HepG2 (cell line): ENCODE data around the gene CLDN17. TPM values are rescaled to one million over a fixed set of nuclear protein-coding genes. Genes with fewer than 3 reads are reported as not detected.

Source experiments
- ATAC-seq: fragments of 200-7000 bp; cut with Tn5 transposase; 3 replicates; pipeline ENCODE4 v1.9.1; 2020; ENCODE audit warnings: mild to moderate bottlenecking, moderate library complexity
- BruUV-seq: library from RNA; stranded (reverse); fragments of 400-500 nt; replicated peaks from 2 replicates; lab custom pipeline; 2021; lab: Mats Ljungman, UMichigan
- CTCF ChIA-PET: fragments of 300-600 bp; formaldehyde crosslinking; extraction: SDS; loops from one replicate; lab custom pipeline; 2021; ENCODE audit warnings: low total read pairs, inconsistent platforms, low intra/inter-chr PET ratio; lab: Yijun Ruan, JAX
- POLR2A ChIA-PET: fragments of 350-600 bp; sonication (Branson Sonifier 250); formaldehyde crosslinking; loops from one replicate; lab custom pipeline; 2020; ENCODE audit warnings: antibody characterized with exemption, inconsistent platforms; lab: Yijun Ruan, JAX
- DNase-seq: peaks from one replicate; pipeline ENCODE4 v3.0.0-alpha.2; 2015; ENCODE audit warnings: low spot score
- FAIRE-seq: peaks from 3 replicates; lab custom pipeline; 2011; peaks lifted over from hg19 to GRCh38; lab: Jason Lieb, UNC
- H2AFZ ChIP-seq: one replicate; pipeline ENCODE4 v1.6.1; 2011; ENCODE audit warnings: low read length, inconsistent platforms
- H3K27ac ChIP-seq: fragments of 300-600 bp; 3 replicates; pipeline ENCODE4 v1.8.0; 2011; ENCODE audit warnings: mixed run types, mild to moderate bottlenecking, mixed read lengths, low read length, inconsistent platforms; ENCODE audit not compliant: insufficient read depth; ENCODE audit errors: extremely low read length
- H3K27me3 ChIP-seq, 2 experiments: fragments of 200-600 bp in 1 of 2; 2 replicates in 1 of 2; 3 replicates in 1 of 2; pipeline versions ENCODE4 v1.6.0 to v1.8.0; 2011; ENCODE audit warnings: low read length in 2 of 2, mild to moderate bottlenecking in 2 of 2, moderate library complexity in 2 of 2, inconsistent platforms in 1 of 2; ENCODE audit not compliant: insufficient read depth in 2 of 2, control insufficient read depth in 1 of 2
- H3K36me3 ChIP-seq, 2 experiments: fragments of 200-600 bp in 1 of 2; replicated peaks in 1 of 2; 2 replicates in 1 of 2; 3 replicates in 1 of 2; pipeline versions ENCODE4 v1.5.1 to v1.8.0; 2011; ENCODE audit warnings: low read length in 2 of 2, inconsistent platforms in 1 of 2; ENCODE audit not compliant: insufficient read depth in 2 of 2, control insufficient read depth in 1 of 2
- H3K4me1 ChIP-seq: 2 replicates; pipeline ENCODE4 v1.5.1; 2012; ENCODE audit warnings: low read length, inconsistent platforms; ENCODE audit not compliant: insufficient read depth
- H3K4me2 ChIP-seq: 2 replicates; pipeline ENCODE4 v1.6.0; 2011; ENCODE audit warnings: low read depth, low read length, inconsistent platforms
- H3K4me3 ChIP-seq, 3 experiments: fragments of 200-600 bp in 1 of 3; sonication (generic), shearing (Covaris generic) in 1 of 3; replicated peaks in 1 of 3; 2 replicates each; pipeline ENCODE4 v1.5.1; 2011 to 2016; ENCODE audit warnings: low read length in 3 of 3, inconsistent platforms in 2 of 3, low read depth in 2 of 3, mild to moderate bottlenecking in 2 of 3, control low read depth in 1 of 3, mixed read lengths in 1 of 3; ENCODE audit not compliant: insufficient read depth in 1 of 3
- H3K79me2 ChIP-seq: one replicate; pipeline ENCODE4 v1.6.1; 2011; ENCODE audit warnings: low read length, inconsistent platforms; ENCODE audit not compliant: insufficient read depth
- H3K9ac ChIP-seq: 2 replicates; pipeline ENCODE4 v1.6.0; 2011; ENCODE audit warnings: mild to moderate bottlenecking, low read depth, low read length, inconsistent platforms; ENCODE audit not compliant: insufficient read depth
- H3K9me3 ChIP-seq: 2 replicates; pipeline ENCODE4 v1.5.1; 2012; ENCODE audit warnings: mild to moderate bottlenecking, low read length
- H4K20me1 ChIP-seq: 2 replicates; pipeline ENCODE4 v1.6.0; 2011; ENCODE audit warnings: inconsistent platforms, mild to moderate bottlenecking, low read length, moderate library complexity; ENCODE audit not compliant: insufficient read depth
- CBFB ChIP-seq: sonication (generic); formaldehyde crosslinking; IDR thresholded peaks from 2 replicates; pipeline ENCODE4 v1.4.0; 2020; ENCODE audit warnings: missing genetic modification reagents
- CCDC6 ChIP-seq: sonication (generic); formaldehyde crosslinking; IDR thresholded peaks from 2 replicates; pipeline ENCODE4 v1.8.1; 2022; ENCODE audit warnings: mild to moderate bottlenecking, missing genetic modification reagents, moderate library complexity
- CEBPB ChIP-seq: IDR thresholded peaks from 2 replicates; pipeline ENCODE4 v1.6.1; 2011; ENCODE audit warnings: low read depth, low read length, improper control_type of control experiment, borderline replicate concordance
- HNRNPLL ChIP-seq: fragments of 200-400 bp; formaldehyde crosslinking; IDR thresholded peaks from 2 replicates; pipeline ENCODE4 v1.6.1; 2017; ENCODE audit warnings: mild to moderate bottlenecking, low read depth, low read length; ENCODE audit not compliant: poor library complexity, severe bottlenecking
- HNRNPUL1 ChIP-seq: fragments of 200-400 bp; formaldehyde crosslinking; IDR thresholded peaks from 2 replicates; pipeline ENCODE4 v1.6.1; 2017; ENCODE audit warnings: low read depth, mild to moderate bottlenecking, low read length, moderate library complexity
- HOXA7 ChIP-seq: sonication (generic); formaldehyde crosslinking; IDR thresholded peaks from 2 replicates; pipeline ENCODE4 v1.8.1; 2022; ENCODE audit warnings: mild to moderate bottlenecking, missing genetic modification reagents, moderate library complexity
- MEIS1 ChIP-seq: sonication (generic); formaldehyde crosslinking; IDR thresholded peaks from 2 replicates; pipeline ENCODE4 v1.9.0; 2021; ENCODE audit warnings: mild to moderate bottlenecking, missing genetic modification reagents, moderate library complexity, borderline replicate concordance
- MIER3 ChIP-seq: IDR thresholded peaks from 2 replicates; pipeline ENCODE4 v1.6.1; 2016; ENCODE audit warnings: missing compliant biosample characterization, borderline replicate concordance
- TAF15 ChIP-seq: fragments of 200-400 bp; formaldehyde crosslinking; IDR thresholded peaks from one replicate; pipeline ENCODE4 v1.6.1; 2018; ENCODE audit warnings: mild to moderate bottlenecking, low read depth, low read length; ENCODE audit not compliant: poor library complexity, severe bottlenecking
- TEAD3 ChIP-seq: optimal IDR thresholded peaks from 2 replicates; pipeline ENCODE3; 2016; ENCODE audit warnings: borderline replicate concordance
- TRAFD1 ChIP-seq: sonication (generic); formaldehyde crosslinking; IDR thresholded peaks from 2 replicates; pipeline ENCODE4 v1.5.1; 2020; ENCODE audit warnings: missing genetic modification reagents, mild to moderate bottlenecking, borderline replicate concordance
- ZNF138 ChIP-seq: sonication (generic); formaldehyde crosslinking; IDR thresholded peaks from 2 replicates; pipeline ENCODE4 v1.5.0; 2020; ENCODE audit warnings: mild to moderate bottlenecking, low read depth, missing genetic modification reagents
- ZNF292 ChIP-seq: sonication (generic); formaldehyde crosslinking; IDR thresholded peaks from 2 replicates; pipeline ENCODE4 v1.8.1; 2022; ENCODE audit warnings: mild to moderate bottlenecking, low read depth, missing genetic modification reagents, borderline replicate concordance
- ZNF431 ChIP-seq: sonication (generic); formaldehyde crosslinking; IDR thresholded peaks from 2 replicates; pipeline ENCODE4 v1.9.0; 2022; ENCODE audit warnings: missing genetic modification reagents, low read depth, mild to moderate bottlenecking, borderline replicate concordance
- ZNF513 ChIP-seq: sonication (generic); formaldehyde crosslinking; conservative IDR thresholded peaks from 2 replicates; pipeline ENCODE4 v1.5.0; 2020; ENCODE audit warnings: missing genetic modification reagents
- ZNF839 ChIP-seq: sonication (generic); formaldehyde crosslinking; IDR thresholded peaks from 2 replicates; pipeline ENCODE4 v1.4.0; 2020; ENCODE audit warnings: missing genetic modification reagents, mild to moderate bottlenecking, borderline replicate concordance
- WGBS: methylation state at CpG from one replicate; pipeline ENCODE4 v1.1.6; 2017; ENCODE audit warnings: low lambda C conversion rate; 5-methylcytosine and 5-hydroxymethylcytosine counted together
- in situ Hi-C: cut with HindIII; loops from 2 replicates; pipeline ENCODE4 v1.10.0; 2017; ENCODE audit warnings: low pct_unique_long_range_greater_than_20kb; ENCODE audit not compliant: extremely low pct_ligation_motif_present
- intact Hi-C: fragments of 100-400 bp; cut with micrococcal nuclease; formaldehyde crosslinking; loops from one replicate; pipeline ENCODE4 v1.10.0; 2022; ENCODE audit not compliant: unreplicated experiment
- polyA plus RNA-seq, 8 experiments: library from polyadenylated mRNA; depleted of rRNA in 3 of 8; stranded (reverse) in 7 of 8; unstranded in 1 of 8; fragments of >200 nt; fragmentation: Illumina TruSeq in 4 of 8; extraction: Trizol in 4 of 8; gene quantifications; 2 replicates each; pipeline versions ENCODE4 v1.2.1 to v1.2.3, GENCODE V29; 2011 to 2016; ENCODE audit warnings: low read depth in 4 of 8, missing spikeins in 1 of 8, mixed read lengths in 1 of 8; ENCODE audit not compliant: insufficient read depth in 1 of 8
- total RNA-seq, 5 experiments: library from RNA; depleted of rRNA; stranded (reverse); fragments of >200 nt; fragmentation: Illumina TruSeq; extraction: Trizol; gene quantifications; 2 replicates each; pipeline ENCODE4 v1.2.3, GENCODE V29; 2016; ENCODE audit warnings: low read depth in 1 of 5
- TF ChIP-seq, protein P1 (sequence below), 2 experiments: IDR thresholded peaks; 2 replicates each; pipeline ENCODE4 v1.6.1; 2011 to 2012; ENCODE audit warnings: low read length in 2 of 2, borderline replicate concordance in 1 of 2, low read depth in 1 of 2, mild to moderate bottlenecking in 1 of 2, moderate library complexity in 1 of 2

CLDN17 gene
- total and polyA plus RNA-seq, 2 of the 13 experiments (the other 11 are each of a cell fraction or from before 2014, with no cell fraction given): not detected

DNA sequence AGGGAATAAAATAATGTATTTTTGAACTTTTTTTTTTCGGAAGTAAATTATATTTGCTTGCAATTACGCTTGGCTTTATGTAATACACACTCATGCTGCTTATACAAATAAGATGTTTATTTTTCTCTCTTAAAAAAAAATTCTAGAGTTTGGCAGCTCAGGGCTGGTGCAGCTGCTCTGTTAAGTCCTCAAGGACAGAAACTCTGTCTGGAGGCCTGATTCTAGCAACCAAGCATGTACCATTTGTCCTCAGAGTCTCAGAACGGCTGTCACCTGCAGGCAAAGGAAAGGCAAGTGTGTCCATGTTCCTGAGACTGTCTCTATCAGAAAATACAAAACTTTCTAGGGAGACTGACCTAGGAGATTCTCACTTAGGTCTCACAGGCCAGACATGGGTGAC, 23.2 kb upstream of the CLDN17 start (continued):
- TF ChIP-seq ZNF138 (CRISPR knock-in tag) (no peak), CBFB (CRISPR knock-in tag) (no peak), ZNF431 (CRISPR knock-in tag) (no peak), HOXA7 (CRISPR knock-in tag) (no peak), MEIS1 (CRISPR knock-in tag) (no peak)

GRCh38 chr21:30186242-30186641, 19.6 kb upstream of the CLDN17 start:
- no peaks in the 10 kb centered on the region for H3K4me1 ChIP-seq
- no peaks in the 10 kb centered on the region for H4K20me1 ChIP-seq
- WGBS: 15% methylated on average over 2 of the region's 2 CpGs
- H2AFZ ChIP-seq: no peak overlapping the region
- DNase-seq (no peak), FAIRE-seq (no peak), ATAC-seq (no peak)
- H3K4me2 ChIP-seq: no peak overlapping the region
- H3K9ac ChIP-seq: no peak overlapping the region
- intact Hi-C loops: no loop called here
- H3K27ac ChIP-seq: no peak overlapping the region
- in situ Hi-C loops: no loop called here
- ChIA-PET CTCF (no interaction called here), POLR2A (no interaction called here)
- BruUV-seq: no TSS peak
- H3K27me3 ChIP-seq: no peaks in the 10 kb centered on the region
- peaks cover 73% of the 10 kb centered on the region for H3K9me3 ChIP-seq
- H3K79me2 ChIP-seq: no peaks in the 10 kb centered on the region
- no peak overlapping the region for H3K4me3 ChIP-seq
- no peaks in the 10 kb centered on the region for H3K36me3 ChIP-seq
- TF ChIP-seq HNRNPUL1: no peak
- no peak for TF ChIP-seq HNRNPLL
- TF ChIP-seq CEBPB: no peak
- TF ChIP-seq TAF15: no peak
- no peak for TF ChIP-seq ZNF513 (CRISPR knock-in tag)
- no peak for TF ChIP-seq CCDC6 (CRISPR knock-in tag)
- TF ChIP-seq TEAD3 (CRISPR knock-in tag): no peak
- TF ChIP-seq, protein P1, sequence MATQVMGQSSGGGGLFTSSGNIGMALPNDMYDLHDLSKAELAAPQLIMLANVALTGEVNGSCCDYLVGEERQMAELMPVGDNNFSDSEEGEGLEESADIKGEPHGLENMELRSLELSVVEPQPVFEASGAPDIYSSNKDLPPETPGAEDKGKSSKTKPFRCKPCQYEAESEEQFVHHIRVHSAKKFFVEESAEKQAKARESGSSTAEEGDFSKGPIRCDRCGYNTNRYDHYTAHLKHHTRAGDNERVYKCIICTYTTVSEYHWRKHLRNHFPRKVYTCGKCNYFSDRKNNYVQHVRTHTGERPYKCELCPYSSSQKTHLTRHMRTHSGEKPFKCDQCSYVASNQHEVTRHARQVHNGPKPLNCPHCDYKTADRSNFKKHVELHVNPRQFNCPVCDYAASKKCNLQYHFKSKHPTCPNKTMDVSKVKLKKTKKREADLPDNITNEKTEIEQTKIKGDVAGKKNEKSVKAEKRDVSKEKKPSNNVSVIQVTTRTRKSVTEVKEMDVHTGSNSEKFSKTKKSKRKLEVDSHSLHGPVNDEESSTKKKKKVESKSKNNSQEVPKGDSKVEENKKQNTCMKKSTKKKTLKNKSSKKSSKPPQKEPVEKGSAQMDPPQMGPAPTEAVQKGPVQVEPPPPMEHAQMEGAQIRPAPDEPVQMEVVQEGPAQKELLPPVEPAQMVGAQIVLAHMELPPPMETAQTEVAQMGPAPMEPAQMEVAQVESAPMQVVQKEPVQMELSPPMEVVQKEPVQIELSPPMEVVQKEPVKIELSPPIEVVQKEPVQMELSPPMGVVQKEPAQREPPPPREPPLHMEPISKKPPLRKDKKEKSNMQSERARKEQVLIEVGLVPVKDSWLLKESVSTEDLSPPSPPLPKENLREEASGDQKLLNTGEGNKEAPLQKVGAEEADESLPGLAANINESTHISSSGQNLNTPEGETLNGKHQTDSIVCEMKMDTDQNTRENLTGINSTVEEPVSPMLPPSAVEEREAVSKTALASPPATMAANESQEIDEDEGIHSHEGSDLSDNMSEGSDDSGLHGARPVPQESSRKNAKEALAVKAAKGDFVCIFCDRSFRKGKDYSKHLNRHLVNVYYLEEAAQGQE (IDR thresholded peaks at IDR 0.05; ENCODE audit: borderline replicate concordance in 1 of 2, low read depth in 1 of 2, low read length in 2 of 2): no peak
- TF ChIP-seq ZNF839 (CRISPR knock-in tag): no peak
- no peak for TF ChIP-seq TRAFD1
- no peak for TF ChIP-seq ZNF292 (CRISPR knock-in tag)
- no peak for TF ChIP-seq MIER3 (CRISPR knock-in tag)
